WTC11 (cell line): ENCODE data around the gene ZNF407. TPM values are rescaled to one million over a fixed set of nuclear protein-coding genes. Genes with fewer than 3 reads are reported as not detected.

ENCODE experiments used
- ATAC-seq: fragments of 200-7000 bp; cut with Tn5 transposase; 2 replicates; pipeline ENCODE4 v1.10.0; 2021; ENCODE audit warnings: mild to moderate bottlenecking, moderate library complexity
- CTCF ChIA-PET: fragments of 300-600 bp; sonication (Branson Sonifier 250); formaldehyde crosslinking; loops from one replicate; lab custom pipeline; 2021; ENCODE audit warnings: antibody characterized with exemption; lab: Charles Lee
- POLR2A ChIA-PET: fragments of 350-600 bp; sonication (Branson Sonifier 250); formaldehyde crosslinking; loops from one replicate; lab custom pipeline; 2021; ENCODE audit warnings: antibody characterized with exemption; lab: Charles Lee
- DNase-seq: peaks from one replicate; pipeline ENCODE4 v3.0.0; 2021; ENCODE audit warnings: low spot score
- H3K27ac Mint-ChIP-seq: 2 replicates; pipeline ENCODE4 v1.8.0; 2021; ENCODE audit warnings: mixed read lengths
- H3K27me3 Mint-ChIP-seq: 2 replicates; pipeline ENCODE4 v1.8.0; 2021; ENCODE audit warnings: low read depth, mild to moderate bottlenecking, moderate library complexity, mixed read lengths
- H3K36me3 Mint-ChIP-seq: 2 replicates; pipeline ENCODE4 v1.8.0; 2021; ENCODE audit warnings: mixed read lengths
- H3K4me1 Mint-ChIP-seq: 2 replicates; pipeline ENCODE4 v1.8.0; 2022; ENCODE audit warnings: mixed read lengths
- H3K4me3 Mint-ChIP-seq: 2 replicates; pipeline ENCODE4 v1.8.0; 2021; ENCODE audit warnings: mild to moderate bottlenecking, moderate library complexity, mixed read lengths
- H3K9me3 Mint-ChIP-seq: 2 replicates; pipeline ENCODE4 v1.8.0; 2021; ENCODE audit warnings: mixed read lengths
- IRF2 ChIP-seq: sonication (generic); formaldehyde crosslinking; IDR thresholded peaks from 2 replicates; pipeline ENCODE4 v1.8.0; 2022; ENCODE audit warnings: low read depth, missing genetic modification reagents, borderline replicate concordance
- KAT7 ChIP-seq: sonication (generic); formaldehyde crosslinking; IDR thresholded peaks from 2 replicates; pipeline ENCODE4 v1.8.1; 2023; ENCODE audit warnings: missing genetic modification reagents, mild to moderate bottlenecking, borderline replicate concordance
- SP1 ChIP-seq: sonication (generic); formaldehyde crosslinking; conservative IDR thresholded peaks from 2 replicates; pipeline ENCODE4 v1.8.1; 2022; ENCODE audit warnings: missing genetic modification reagents
- TEAD1 ChIP-seq: sonication (generic); formaldehyde crosslinking; IDR thresholded peaks from 2 replicates; pipeline ENCODE4 v1.8.0; 2022; ENCODE audit warnings: mild to moderate bottlenecking, missing genetic modification reagents
- TEAD4 ChIP-seq: sonication (generic); formaldehyde crosslinking; IDR thresholded peaks from 2 replicates; pipeline ENCODE4 v1.8.0; 2022; ENCODE audit warnings: mild to moderate bottlenecking, missing genetic modification reagents
- ZBTB21 ChIP-seq: sonication (generic); formaldehyde crosslinking; IDR thresholded peaks from 2 replicates; pipeline ENCODE4 v1.8.1; 2023; ENCODE audit warnings: mild to moderate bottlenecking, missing genetic modification reagents, borderline replicate concordance
- ZNF416 ChIP-seq: fragments of 250-450 bp; sonication (Bioruptor Pico); IDR thresholded peaks from 2 replicates; pipeline ENCODE4 v1.9.0; 2021; ENCODE audit warnings: mild to moderate bottlenecking, inconsistent platforms
- total RNA-seq: library from RNA; stranded (reverse); gene quantifications from 3 replicates; pipeline ENCODE4 v1.2.3, GENCODE V29; 2021
- TF ChIP-seq, protein P1 (sequence below): sonication (generic); formaldehyde crosslinking; IDR thresholded peaks from 2 replicates; pipeline ENCODE4 v1.8.1; 2023; ENCODE audit warnings: mild to moderate bottlenecking, missing genetic modification reagents
- TF ChIP-seq, protein P2 (sequence below): sonication (generic); formaldehyde crosslinking; IDR thresholded peaks from 2 replicates; pipeline ENCODE4 v1.8.1; 2023; ENCODE audit warnings: mild to moderate bottlenecking, moderate library complexity, missing genetic modification reagents
- TF ChIP-seq, protein P3 (sequence below): sonication (generic); formaldehyde crosslinking; IDR thresholded peaks from 2 replicates; pipeline ENCODE4 v1.8.1; 2023; ENCODE audit warnings: mild to moderate bottlenecking, missing genetic modification reagents
- TF ChIP-seq, protein P4 (sequence below): sonication (generic); formaldehyde crosslinking; IDR thresholded peaks from 2 replicates; pipeline ENCODE4 v1.8.1; 2022; ENCODE audit warnings: mild to moderate bottlenecking, moderate library complexity, missing genetic modification reagents
- TF ChIP-seq, protein P5 (sequence below): sonication (generic); formaldehyde crosslinking; IDR thresholded peaks from 2 replicates; pipeline ENCODE4 v1.8.1; 2022; ENCODE audit warnings: low read depth, mild to moderate bottlenecking, moderate library complexity, missing genetic modification reagents, borderline replicate concordance
- TF ChIP-seq, protein P6 (sequence below): sonication (generic); formaldehyde crosslinking; IDR thresholded peaks from 2 replicates; pipeline ENCODE4 v1.8.1; 2023; ENCODE audit warnings: mild to moderate bottlenecking, missing genetic modification reagents, moderate library complexity

The ZNF407 gene
- total RNA-seq, 1 experiment from 2014 or later: 6.5 TPM

DNA sequence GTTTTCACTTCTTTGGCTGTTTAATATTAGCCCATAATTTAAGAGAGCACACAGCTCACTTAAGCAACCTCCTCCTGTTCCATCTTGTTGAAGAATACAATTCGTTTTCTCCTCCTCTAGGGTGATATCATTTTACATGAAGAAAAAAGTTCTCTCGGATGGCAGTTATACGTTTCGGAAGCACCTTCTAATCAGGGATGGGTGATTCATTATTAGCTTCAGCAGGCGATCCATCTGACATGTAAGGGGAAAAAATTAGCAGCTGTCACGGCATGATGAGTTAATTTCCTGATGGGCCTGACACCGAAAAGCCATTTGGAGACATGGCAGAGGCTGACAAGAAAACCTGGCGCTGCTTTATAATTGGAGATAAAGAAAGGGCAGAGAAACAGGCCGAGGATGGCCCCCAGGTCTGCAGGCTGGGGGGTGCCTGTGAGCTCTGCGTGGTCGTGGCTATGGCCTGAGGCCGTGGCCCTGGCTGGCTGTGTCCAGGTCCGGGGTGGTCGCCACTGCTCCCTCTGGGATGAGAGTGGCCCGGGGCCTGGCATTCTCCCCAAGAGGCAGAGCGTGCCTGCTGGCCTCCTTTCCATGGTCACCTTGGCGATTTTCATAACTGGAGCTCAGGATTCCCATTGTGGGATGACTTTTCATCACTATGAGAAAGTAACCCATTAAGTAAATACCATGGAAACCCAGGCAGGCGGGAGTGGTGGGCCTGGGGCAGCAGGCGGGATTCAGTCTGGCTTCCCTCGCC lies 471.2 kb downstream of the ZNF407 start (continued):
- TF ChIP-seq, protein P1, sequence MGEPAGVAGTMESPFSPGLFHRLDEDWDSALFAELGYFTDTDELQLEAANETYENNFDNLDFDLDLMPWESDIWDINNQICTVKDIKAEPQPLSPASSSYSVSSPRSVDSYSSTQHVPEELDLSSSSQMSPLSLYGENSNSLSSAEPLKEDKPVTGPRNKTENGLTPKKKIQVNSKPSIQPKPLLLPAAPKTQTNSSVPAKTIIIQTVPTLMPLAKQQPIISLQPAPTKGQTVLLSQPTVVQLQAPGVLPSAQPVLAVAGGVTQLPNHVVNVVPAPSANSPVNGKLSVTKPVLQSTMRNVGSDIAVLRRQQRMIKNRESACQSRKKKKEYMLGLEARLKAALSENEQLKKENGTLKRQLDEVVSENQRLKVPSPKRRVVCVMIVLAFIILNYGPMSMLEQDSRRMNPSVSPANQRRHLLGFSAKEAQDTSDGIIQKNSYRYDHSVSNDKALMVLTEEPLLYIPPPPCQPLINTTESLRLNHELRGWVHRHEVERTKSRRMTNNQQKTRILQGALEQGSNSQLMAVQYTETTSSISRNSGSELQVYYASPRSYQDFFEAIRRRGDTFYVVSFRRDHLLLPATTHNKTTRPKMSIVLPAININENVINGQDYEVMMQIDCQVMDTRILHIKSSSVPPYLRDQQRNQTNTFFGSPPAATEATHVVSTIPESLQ: no peak

DNA sequence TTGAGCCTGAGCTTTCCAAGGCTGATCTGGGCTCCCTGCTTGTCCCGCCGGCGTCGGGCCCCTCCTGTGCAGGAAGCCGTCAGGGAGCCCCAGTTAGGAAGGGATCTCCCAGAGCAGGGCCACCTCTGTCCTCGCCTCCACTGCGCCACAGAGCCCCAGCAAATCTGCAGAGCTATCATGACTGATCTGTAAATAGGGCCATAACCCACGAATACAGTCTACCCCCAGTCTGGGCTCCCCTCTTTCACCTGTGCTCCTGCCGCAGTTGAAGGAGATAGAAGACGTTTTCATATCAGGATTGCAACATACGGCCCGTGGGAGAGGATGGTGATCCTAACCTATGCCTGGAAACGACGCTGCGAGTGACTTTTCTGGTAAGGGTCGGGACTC lies 472.6 kb downstream of the ZNF407 start:
- ChIA-PET CTCF (no interaction called here), POLR2A (no interaction called here)
- Mint-ChIP-seq H3K9me3 (no peaks in the 10 kb centered on the region), H3K27ac (no peak overlapping the region), H3K27me3 (no peaks in the 10 kb centered on the region), H3K4me1 (peaks cover 4% of the 10 kb centered on the region; the same call in 1 of the 2 replicates), H3K4me3 (no peak overlapping the region), H3K36me3 (no peaks in the 10 kb centered on the region)
- DNase-seq (no peak), ATAC-seq (no peak)
- no peak for TF ChIP-seq IRF2 (CRISPR knock-in tag)
- no peak for TF ChIP-seq ZBTB21
- TF ChIP-seq, protein P2, sequence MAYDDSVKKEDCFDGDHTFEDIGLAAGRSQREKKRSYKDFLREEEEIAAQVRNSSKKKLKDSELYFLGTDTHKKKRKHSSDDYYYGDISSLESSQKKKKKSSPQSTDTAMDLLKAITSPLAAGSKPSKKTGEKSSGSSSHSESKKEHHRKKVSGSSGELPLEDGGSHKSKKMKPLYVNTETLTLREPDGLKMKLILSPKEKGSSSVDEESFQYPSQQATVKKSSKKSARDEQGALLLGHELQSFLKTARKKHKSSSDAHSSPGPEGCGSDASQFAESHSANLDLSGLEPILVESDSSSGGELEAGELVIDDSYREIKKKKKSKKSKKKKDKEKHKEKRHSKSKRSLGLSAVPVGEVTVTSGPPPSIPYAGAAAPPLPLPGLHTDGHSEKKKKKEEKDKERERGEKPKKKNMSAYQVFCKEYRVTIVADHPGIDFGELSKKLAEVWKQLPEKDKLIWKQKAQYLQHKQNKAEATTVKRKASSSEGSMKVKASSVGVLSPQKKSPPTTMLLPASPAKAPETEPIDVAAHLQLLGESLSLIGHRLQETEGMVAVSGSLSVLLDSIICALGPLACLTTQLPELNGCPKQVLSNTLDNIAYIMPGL (CRISPR knock-in tag): no peak
- TF ChIP-seq KAT7 (CRISPR knock-in tag): no peak
- no peak for TF ChIP-seq TEAD4
- TF ChIP-seq, protein P3, sequence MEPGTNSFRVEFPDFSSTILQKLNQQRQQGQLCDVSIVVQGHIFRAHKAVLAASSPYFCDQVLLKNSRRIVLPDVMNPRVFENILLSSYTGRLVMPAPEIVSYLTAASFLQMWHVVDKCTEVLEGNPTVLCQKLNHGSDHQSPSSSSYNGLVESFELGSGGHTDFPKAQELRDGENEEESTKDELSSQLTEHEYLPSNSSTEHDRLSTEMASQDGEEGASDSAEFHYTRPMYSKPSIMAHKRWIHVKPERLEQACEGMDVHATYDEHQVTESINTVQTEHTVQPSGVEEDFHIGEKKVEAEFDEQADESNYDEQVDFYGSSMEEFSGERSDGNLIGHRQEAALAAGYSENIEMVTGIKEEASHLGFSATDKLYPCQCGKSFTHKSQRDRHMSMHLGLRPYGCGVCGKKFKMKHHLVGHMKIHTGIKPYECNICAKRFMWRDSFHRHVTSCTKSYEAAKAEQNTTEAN (CRISPR knock-in tag): no peak
- TF ChIP-seq TEAD1 (CRISPR knock-in tag): no peak
- no peak for TF ChIP-seq SP1 (CRISPR knock-in tag)
- TF ChIP-seq, protein P4, sequence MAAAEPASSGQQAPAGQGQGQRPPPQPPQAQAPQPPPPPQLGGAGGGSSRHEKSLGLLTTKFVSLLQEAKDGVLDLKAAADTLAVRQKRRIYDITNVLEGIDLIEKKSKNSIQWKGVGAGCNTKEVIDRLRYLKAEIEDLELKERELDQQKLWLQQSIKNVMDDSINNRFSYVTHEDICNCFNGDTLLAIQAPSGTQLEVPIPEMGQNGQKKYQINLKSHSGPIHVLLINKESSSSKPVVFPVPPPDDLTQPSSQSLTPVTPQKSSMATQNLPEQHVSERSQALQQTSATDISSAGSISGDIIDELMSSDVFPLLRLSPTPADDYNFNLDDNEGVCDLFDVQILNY (CRISPR knock-in tag): no peak
- TF ChIP-seq, protein P5, sequence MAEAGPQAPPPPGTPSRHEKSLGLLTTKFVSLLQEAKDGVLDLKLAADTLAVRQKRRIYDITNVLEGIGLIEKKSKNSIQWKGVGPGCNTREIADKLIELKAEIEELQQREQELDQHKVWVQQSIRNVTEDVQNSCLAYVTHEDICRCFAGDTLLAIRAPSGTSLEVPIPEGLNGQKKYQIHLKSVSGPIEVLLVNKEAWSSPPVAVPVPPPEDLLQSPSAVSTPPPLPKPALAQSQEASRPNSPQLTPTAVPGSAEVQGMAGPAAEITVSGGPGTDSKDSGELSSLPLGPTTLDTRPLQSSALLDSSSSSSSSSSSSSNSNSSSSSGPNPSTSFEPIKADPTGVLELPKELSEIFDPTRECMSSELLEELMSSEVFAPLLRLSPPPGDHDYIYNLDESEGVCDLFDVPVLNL (CRISPR knock-in tag): no peak
- TF ChIP-seq, protein P6, sequence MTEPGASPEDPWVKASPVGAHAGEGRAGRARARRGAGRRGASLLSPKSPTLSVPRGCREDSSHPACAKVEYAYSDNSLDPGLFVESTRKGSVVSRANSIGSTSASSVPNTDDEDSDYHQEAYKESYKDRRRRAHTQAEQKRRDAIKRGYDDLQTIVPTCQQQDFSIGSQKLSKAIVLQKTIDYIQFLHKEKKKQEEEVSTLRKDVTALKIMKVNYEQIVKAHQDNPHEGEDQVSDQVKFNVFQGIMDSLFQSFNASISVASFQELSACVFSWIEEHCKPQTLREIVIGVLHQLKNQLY (CRISPR knock-in tag): no peak

DNA sequence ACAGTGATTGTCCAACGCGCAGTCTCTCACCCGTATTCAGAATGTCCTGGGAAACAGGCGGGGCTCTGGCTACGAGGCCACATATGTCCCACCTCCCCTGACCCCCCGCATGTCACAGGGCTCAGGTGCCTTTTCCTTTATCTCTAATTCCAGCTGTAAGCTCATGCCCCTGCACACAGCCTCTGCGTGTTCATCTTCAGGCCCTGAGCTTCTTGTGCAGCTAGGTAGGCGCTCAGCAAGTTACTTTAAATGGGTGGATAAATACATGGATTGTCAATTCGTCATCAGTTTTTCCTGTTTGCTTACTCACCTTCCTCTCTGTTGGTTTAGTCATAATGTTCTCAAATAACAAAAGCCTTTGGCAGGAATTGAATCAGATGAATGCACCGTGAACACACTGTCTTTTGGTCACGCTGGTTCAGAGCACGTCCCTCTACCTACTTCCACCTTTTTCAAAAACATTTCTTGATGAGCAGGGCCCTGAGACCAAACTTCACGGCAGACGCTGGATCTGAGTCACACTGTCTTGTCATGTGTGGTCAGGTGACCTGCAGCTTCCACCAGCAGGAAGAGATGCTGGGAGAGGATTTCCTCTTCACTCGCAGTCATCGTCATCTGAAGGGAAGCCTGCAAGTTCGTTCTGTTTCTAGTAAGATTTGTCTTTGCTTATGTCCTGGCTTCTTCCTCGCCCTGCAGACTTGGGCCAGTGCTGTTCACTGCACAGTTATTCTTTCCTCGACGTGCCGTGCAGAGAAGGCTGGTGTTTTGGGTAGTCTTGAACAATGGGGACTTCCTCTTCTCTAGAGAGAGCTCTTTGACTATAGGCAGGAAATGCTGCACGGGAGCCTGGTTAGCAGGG lies 473.2 kb downstream of the ZNF407 start:
- DNase-seq: no peak
- peak overlapping the region; percentile 20; the same call in 1 of the 2 replicates for H3K27ac Mint-ChIP-seq
- POLR2A ChIA-PET: no interaction called here
- H3K36me3 Mint-ChIP-seq: no peaks in the 10 kb centered on the region
- peaks cover 4% of the 10 kb centered on the region; the same call in 1 of the 2 replicates for H3K4me1 Mint-ChIP-seq
- CTCF ChIA-PET: no interaction called here
- no peaks in the 10 kb centered on the region for H3K9me3 Mint-ChIP-seq
- ATAC-seq: no peak
- no peak for TF ChIP-seq ZBTB21
- no peak for TF ChIP-seq ZNF416 (CRISPR knock-in tag)
- no peak overlapping the region for H3K4me3 Mint-ChIP-seq
- no peaks in the 10 kb centered on the region for H3K27me3 Mint-ChIP-seq
